ENCODE measurements around the gene PKNOX2.

DNA sequence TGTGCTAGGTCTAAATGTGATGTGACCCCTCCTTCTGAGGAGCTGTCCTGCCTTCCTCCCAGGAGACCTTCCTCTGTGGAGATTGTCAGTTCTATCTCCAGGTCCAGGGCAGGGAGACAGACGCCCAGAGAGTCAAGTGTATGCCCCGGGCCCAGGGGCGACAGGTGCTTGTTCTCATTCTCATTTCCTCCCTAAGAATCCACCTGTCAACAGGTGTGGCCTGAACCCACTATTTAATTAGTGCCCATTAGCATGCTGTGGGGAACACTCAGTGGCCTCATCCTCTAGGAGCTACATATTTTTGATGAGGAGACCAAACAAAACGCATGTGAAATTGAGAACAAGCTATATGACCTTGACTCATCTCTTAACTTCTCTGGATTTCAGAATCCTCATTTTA, 9.5 kb downstream of the PKNOX2 start:
- TF ChIP-seq PHF8 (IDR thresholded peaks at IDR 0.05; ENCODE audit: borderline replicate concordance, low read depth) (no peak), POLR2AphosphoS2 (conservative IDR thresholded peaks at IDR 0.05; ENCODE audit: low read length) (no peak), EHMT2 (IDR thresholded peaks at IDR 0.05; ENCODE audit: low read depth) (no peak), CTCF (IDR thresholded peaks at IDR 0.05) (no peak), GATA3 (IDR thresholded peaks at IDR 0.05; ENCODE audit: borderline replicate concordance) (no peak), CEBPB (IDR thresholded peaks at IDR 0.05) (no peak), POLR2A (IDR thresholded peaks at IDR 0.05; ENCODE audit: low read length) (no peak), JUN (IDR thresholded peaks at IDR 0.05) (no peak), KDM5A (IDR thresholded peaks at IDR 0.05) (no peak), CBX8 (IDR thresholded peaks at IDR 0.05) (no peak), NR3C1 (IDR thresholded peaks at IDR 0.05) (no peak), ZFP36 (IDR thresholded peaks at IDR 0.05; ENCODE audit: borderline replicate concordance, partially characterized antibody) (no peak), MAX (IDR thresholded peaks at IDR 0.05) (no peak)

Data from A549 (cell line).